Measurements from ENCODE around the gene NBPF3.

The NBPF3 gene

GRCh38 chr1:21532496-21532895 is 92.6 kb downstream of the NBPF3 start:
- Histone ChIP-seq H3K4me2 (ENCODE audit: low read length) (no peak overlapping the region), H3K9me3 (ENCODE audit: control insufficient read depth, insufficient read depth, low read length) (no peaks in the 10 kb centered on the region), H3K4me1 (ENCODE audit: control insufficient read depth, low read length) (no peaks in the 10 kb centered on the region), H3K4me3 (ENCODE audit: low read length) (no peak overlapping the region), H3K9me2 (replicated peaks; ENCODE audit: control insufficient read depth, low read length) (no peaks in the 10 kb centered on the region), H3K27ac (ENCODE audit: low read depth, low read length) (no peak overlapping the region), H3K79me2 (ENCODE audit: control insufficient read depth, low read length) (no peaks in the 10 kb centered on the region), H3F3A (ENCODE audit: control insufficient read depth, insufficient read depth) (no peaks in the 10 kb centered on the region), H3K36me3 (ENCODE audit: control insufficient read depth, low read length) (no peaks in the 10 kb centered on the region), H4K20me1 (ENCODE audit: control insufficient read depth, insufficient read depth, low read depth, low read length) (peaks cover 4% of the 10 kb centered on the region; the same call in 1 of the 2 replicates), H3K27me3 (ENCODE audit: control insufficient read depth, low read length) (peaks cover 52% of the 10 kb centered on the region)
- TF ChIP-seq EZH2phosphoT487 (IDR thresholded peaks at IDR 0.05; ENCODE audit: borderline replicate concordance, low read length) (no peak), CTCF (IDR thresholded peaks at IDR 0.05; ENCODE audit: low read depth, low read length, poor library complexity, severe bottlenecking) (no peak)

DNA sequence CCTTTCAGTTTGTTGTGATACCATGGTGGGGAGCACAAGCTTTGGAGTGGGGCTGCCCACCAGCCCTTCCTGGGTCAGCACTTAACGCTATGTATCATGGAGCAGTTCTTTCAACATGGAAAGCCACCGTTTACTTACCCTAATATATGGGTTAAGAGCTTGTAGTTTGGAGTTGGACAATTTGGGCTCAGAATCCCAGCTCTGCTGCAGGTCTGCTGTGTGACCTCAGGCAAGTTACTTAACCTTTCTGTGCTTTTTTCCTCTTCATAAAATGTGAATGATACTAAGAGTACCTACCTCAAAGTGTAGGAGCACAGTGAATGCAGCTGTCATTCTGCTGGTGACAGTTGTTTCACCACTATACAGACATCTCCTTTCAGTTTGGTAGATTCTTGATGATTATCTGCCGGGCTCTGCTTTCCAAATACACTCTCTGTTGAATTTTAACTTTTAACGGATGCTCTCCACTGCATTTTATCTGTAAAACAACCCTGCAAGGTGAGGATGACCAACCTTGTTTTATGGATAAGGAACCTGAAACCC is 93.1 kb downstream of the NBPF3 start:
- Histone ChIP-seq H3K9me3 (ENCODE audit: control insufficient read depth, insufficient read depth, low read length) (no peaks in the 10 kb centered on the region), H3K27me3 (ENCODE audit: control insufficient read depth, low read length) (peaks cover 49% of the 10 kb centered on the region), H3K4me3 (ENCODE audit: low read length) (no peak overlapping the region), H4K20me1 (ENCODE audit: control insufficient read depth, insufficient read depth, low read depth, low read length) (peaks cover 4% of the 10 kb centered on the region; the same call in 1 of the 2 replicates), H3K9me2 (replicated peaks; ENCODE audit: control insufficient read depth, low read length) (no peaks in the 10 kb centered on the region), H3K4me2 (ENCODE audit: low read length) (no peak overlapping the region), H3K27ac (ENCODE audit: low read depth, low read length) (no peak overlapping the region), H3F3A (ENCODE audit: control insufficient read depth, insufficient read depth) (no peaks in the 10 kb centered on the region), H3K79me2 (ENCODE audit: control insufficient read depth, low read length) (no peaks in the 10 kb centered on the region), H3K36me3 (ENCODE audit: control insufficient read depth, low read length) (no peaks in the 10 kb centered on the region), H3K4me1 (ENCODE audit: control insufficient read depth, low read length) (no peaks in the 10 kb centered on the region)
- TF ChIP-seq EZH2phosphoT487 (IDR thresholded peaks at IDR 0.05; ENCODE audit: borderline replicate concordance, low read length) (no peak), CTCF (IDR thresholded peaks at IDR 0.05; ENCODE audit: low read depth, low read length, poor library complexity, severe bottlenecking) (no peak)

- TF ChIP-seq CTCF (IDR thresholded peaks at IDR 0.05; ENCODE audit: low read depth, low read length, poor library complexity, severe bottlenecking) = no peak
- Histone ChIP-seq H3K27me3 (ENCODE audit: control insufficient read depth, low read length) (peaks cover 55% of the 10 kb centered on the region), H3K4me1 (ENCODE audit: control insufficient read depth, low read length) (no peaks in the 10 kb centered on the region), H3K9me3 (ENCODE audit: control insufficient read depth, insufficient read depth, low read length) (no peaks in the 10 kb centered on the region), H4K20me1 (ENCODE audit: control insufficient read depth, insufficient read depth, low read depth, low read length) (peaks cover 4% of the 10 kb centered on the region; the same call in 1 of the 2 replicates), H3K9me2 (replicated peaks; ENCODE audit: control insufficient read depth, low read length) (no peaks in the 10 kb centered on the region), H3K36me3 (ENCODE audit: control insufficient read depth, low read length) (no peaks in the 10 kb centered on the region), H3F3A (ENCODE audit: control insufficient read depth, insufficient read depth) (no peaks in the 10 kb centered on the region), H3K4me3 (ENCODE audit: low read length) (no peak overlapping the region), H3K27ac (ENCODE audit: low read depth, low read length) (no peak overlapping the region), H3K4me2 (ENCODE audit: low read length) (no peak overlapping the region), H3K79me2 (ENCODE audit: control insufficient read depth, low read length) (no peaks in the 10 kb centered on the region)
Measured at GRCh38 chr1:21534146-21534545, 94.2 kb downstream of the NBPF3 start.

Measured in DOHH2 (cell line).